ENCODE data around the gene APOF.
"Not testable (repeated sequence)": the region's sequence is repeated elsewhere in the genome, so short reads cannot be mapped to it uniquely, and the experiment has no call there.

Gene APOF

GRCh38 chr12:56326126-56326525 is 36.5 kb downstream of the APOF start:
- no peak overlapping the region for H3K4me3 ChIP-seq (replicated peaks; ENCODE audit: low read depth, low read length)
- DNase-seq (ENCODE audit: extremely low read depth, insufficient read length): no peak
- no peaks in the 10 kb centered on the region for H3K27me3 ChIP-seq (replicated peaks; ENCODE audit: control insufficient read depth, insufficient read depth, low read length)
- no peak for TF ChIP-seq CTCF (IDR thresholded peaks at IDR 0.05; ENCODE audit: insufficient read depth, low read length, poor library complexity, severe bottlenecking)
- peaks cover 19% of the 10 kb centered on the region for H3K36me3 ChIP-seq (ENCODE audit: control insufficient read depth, insufficient read depth, low read length)

- H3K36me3 ChIP-seq (ENCODE audit: control insufficient read depth, insufficient read depth, low read length): peaks cover 25% of the 10 kb centered on the region
- H3K27me3 ChIP-seq (replicated peaks; ENCODE audit: control insufficient read depth, insufficient read depth, low read length): no peaks in the 10 kb centered on the region
- TF ChIP-seq CTCF (IDR thresholded peaks at IDR 0.05; ENCODE audit: insufficient read depth, low read length, poor library complexity, severe bottlenecking): no peak
- no peak overlapping the region for H3K4me3 ChIP-seq (replicated peaks; ENCODE audit: low read depth, low read length)
- DNase-seq (ENCODE audit: extremely low read depth, insufficient read length): no peak
Observed at GRCh38 chr12:56324206-56324605, 38.5 kb downstream of the APOF start.

- peaks cover 19% of the 10 kb centered on the region for H3K36me3 ChIP-seq (ENCODE audit: control insufficient read depth, insufficient read depth, low read length)
- not testable (repeated sequence) for H3K4me3 ChIP-seq (replicated peaks; ENCODE audit: low read depth, low read length); H3K27me3 ChIP-seq (replicated peaks; ENCODE audit: control insufficient read depth, insufficient read depth, low read length); DNase-seq (ENCODE audit: extremely low read depth, insufficient read length)
Observed at GRCh38 chr12:56321610-56322009, 41.0 kb downstream of the APOF start.

- no peak for DNase-seq (ENCODE audit: extremely low read depth, insufficient read length)
- Histone ChIP-seq H3K36me3 (ENCODE audit: control insufficient read depth, insufficient read depth, low read length) (peaks cover 17% of the 10 kb centered on the region), H3K27me3 (replicated peaks; ENCODE audit: control insufficient read depth, insufficient read depth, low read length) (no peaks in the 10 kb centered on the region)
Observed at GRCh38 chr12:56321027-56321426, 41.6 kb downstream of the APOF start.

GRCh38 chr12:56317675-56318074 is 45.0 kb downstream of the APOF start:
- peaks cover 16% of the 10 kb centered on the region for H3K36me3 ChIP-seq (ENCODE audit: control insufficient read depth, insufficient read depth, low read length)
- no peak for TF ChIP-seq CTCF (IDR thresholded peaks at IDR 0.05; ENCODE audit: insufficient read depth, low read length, poor library complexity, severe bottlenecking)
- no peak for DNase-seq (ENCODE audit: extremely low read depth, insufficient read length)
- H3K4me3 ChIP-seq (replicated peaks; ENCODE audit: low read depth, low read length): no peak overlapping the region
- no peaks in the 10 kb centered on the region for H3K27me3 ChIP-seq (replicated peaks; ENCODE audit: control insufficient read depth, insufficient read depth, low read length)

More at GRCh38 chr12:56321027-56321426, 41.6 kb downstream of the APOF start:
- no peak for TF ChIP-seq CTCF (IDR thresholded peaks at IDR 0.05; ENCODE audit: insufficient read depth, low read length, poor library complexity, severe bottlenecking)
- H3K4me3 ChIP-seq (replicated peaks; ENCODE audit: low read depth, low read length): no peak overlapping the region

- Histone ChIP-seq H3K4me3 (replicated peaks; ENCODE audit: low read depth, low read length) (peak within 1 kb of the TSS; percentile 92), H3K27me3 (replicated peaks; ENCODE audit: control insufficient read depth, insufficient read depth, low read length) (no peaks in the 10 kb centered on the region), H3K36me3 (ENCODE audit: control insufficient read depth, insufficient read depth, low read length) (peaks cover 15% of the 10 kb centered on the region)
- DNase-seq (ENCODE audit: extremely low read depth, insufficient read length): peak; percentile 97
- TF ChIP-seq CTCF (IDR thresholded peaks at IDR 0.05; ENCODE audit: insufficient read depth, low read length, poor library complexity, severe bottlenecking): peak; percentile 21
Observed at GRCh38 chr12:56315622-56316473, 46.8 kb downstream of the APOF start, which contains the start of gene CNPY2. TSS of gene CNPY2 (minus strand) at chr12:56315988. CDS start at chr12:56315217, 771 bp downstream.

All from GM06990 (cell line).